SH-SY5Y (cell line): Measurements from ENCODE around the gene NTM.

Experiments used
- GATA2 ChIP-seq: IDR thresholded peaks from 2 replicates; pipeline ENCODE4 v1.6.1; 2011; ENCODE audit warnings: mild to moderate bottlenecking, low read depth, low read length
- GATA3 ChIP-seq: IDR thresholded peaks from 2 replicates; pipeline ENCODE4 v1.6.1; 2011; ENCODE audit warnings: low read depth, mild to moderate bottlenecking, low read length, moderate library complexity

The NTM gene

GRCh38 chr11:132122735-132123134 is 752.3 kb downstream of the NTM start:
- no peak for TF ChIP-seq GATA3
- no peak for TF ChIP-seq GATA2

DNA sequence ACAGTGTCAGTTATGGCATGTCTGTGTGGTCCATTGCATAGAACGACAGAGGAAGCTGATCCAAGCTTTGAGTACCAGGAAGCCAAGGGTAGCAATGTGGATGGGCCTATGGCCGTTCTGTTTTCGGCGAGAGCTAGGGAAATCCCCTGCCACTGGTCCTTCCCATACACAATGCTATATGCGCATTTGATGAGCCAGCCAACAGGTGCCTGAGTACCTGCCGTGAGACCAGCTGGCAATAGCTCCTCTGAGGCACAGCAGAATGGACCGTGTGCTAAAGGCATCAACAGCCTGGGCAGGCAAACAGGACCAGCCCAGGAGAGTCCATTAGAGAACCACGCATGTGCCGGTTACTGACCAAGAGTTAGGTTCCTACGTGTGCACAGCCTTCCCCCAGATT is 753.0 kb downstream of the NTM start:
- TF ChIP-seq GATA3: no peak
- no peak for TF ChIP-seq GATA2

DNA sequence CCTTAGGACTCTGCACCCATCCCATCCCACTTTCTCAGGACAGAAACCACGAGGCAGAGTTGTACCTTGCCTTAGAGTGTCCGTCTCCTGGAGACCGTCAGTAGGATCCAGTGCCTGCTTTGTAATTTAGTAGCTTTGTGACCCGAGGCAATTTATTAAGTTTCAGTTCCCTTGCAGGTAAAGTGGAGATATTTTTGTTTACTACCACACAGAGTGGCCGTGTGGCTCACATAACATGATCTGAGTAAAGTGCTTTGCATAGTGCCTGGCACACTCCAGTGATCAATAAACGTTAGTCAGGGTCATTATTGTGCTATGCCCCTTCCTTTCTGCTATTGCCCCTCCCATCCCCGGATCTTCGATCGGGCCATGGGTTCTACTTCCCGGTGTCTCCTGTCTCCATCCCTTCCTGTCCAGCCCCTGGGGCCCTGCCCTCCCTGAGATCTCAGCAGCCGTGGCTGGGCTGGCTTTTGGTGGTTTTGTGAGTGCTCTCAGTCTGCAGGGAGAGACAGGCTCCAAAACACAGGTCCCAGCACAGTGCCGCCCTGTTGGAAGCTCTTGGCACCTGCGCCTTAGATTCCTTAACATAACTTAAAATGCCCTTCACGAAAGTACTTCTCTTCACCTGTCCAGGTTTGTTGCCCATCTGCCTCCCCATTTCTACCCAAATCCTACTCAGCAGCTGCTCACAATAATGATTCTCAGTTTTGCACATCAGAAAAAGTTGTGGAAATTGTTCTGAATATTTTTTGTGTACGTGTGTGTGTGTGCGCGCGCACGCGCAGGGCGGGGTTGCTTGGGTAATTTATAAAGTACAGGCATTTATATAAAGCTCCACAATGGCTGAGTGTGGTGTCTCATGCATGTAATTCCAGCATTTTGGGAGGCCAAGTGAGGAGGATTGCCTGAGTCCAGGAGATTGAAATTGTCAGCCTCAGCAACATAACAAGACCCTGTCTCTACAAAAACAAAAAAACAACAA is 753.7 kb downstream of the NTM start:
- TF ChIP-seq GATA3: no peak
- TF ChIP-seq GATA2: no peak

- TF ChIP-seq GATA3 (no peak), GATA2 (no peak)
Measured at GRCh38 chr11:132125988-132126871, 755.8 kb downstream of the NTM start.

- no peak for TF ChIP-seq GATA2
- no peak for TF ChIP-seq GATA3
Measured at GRCh38 chr11:132126973-132127899, 756.8 kb downstream of the NTM start.

DNA sequence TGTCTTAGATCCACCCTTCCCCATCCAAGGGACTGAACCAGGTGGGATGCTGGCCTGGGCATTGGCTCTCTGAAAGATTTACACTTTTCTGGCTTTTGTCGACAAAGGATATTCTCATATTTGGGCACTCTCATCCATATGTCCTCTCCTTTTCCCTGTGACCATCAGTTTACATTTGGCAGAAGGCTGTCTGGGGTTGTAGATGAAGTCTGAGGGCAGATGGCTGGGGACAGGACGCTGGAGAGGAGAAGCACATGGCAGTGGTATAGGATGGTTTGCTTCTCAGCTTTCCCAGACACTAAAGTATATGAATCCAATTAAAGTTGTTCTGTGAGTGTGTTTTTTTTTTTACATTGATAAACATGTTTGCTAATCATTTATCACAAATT is 757.5 kb downstream of the NTM start:
- no peak for TF ChIP-seq GATA2
- TF ChIP-seq GATA3: no peak

DNA sequence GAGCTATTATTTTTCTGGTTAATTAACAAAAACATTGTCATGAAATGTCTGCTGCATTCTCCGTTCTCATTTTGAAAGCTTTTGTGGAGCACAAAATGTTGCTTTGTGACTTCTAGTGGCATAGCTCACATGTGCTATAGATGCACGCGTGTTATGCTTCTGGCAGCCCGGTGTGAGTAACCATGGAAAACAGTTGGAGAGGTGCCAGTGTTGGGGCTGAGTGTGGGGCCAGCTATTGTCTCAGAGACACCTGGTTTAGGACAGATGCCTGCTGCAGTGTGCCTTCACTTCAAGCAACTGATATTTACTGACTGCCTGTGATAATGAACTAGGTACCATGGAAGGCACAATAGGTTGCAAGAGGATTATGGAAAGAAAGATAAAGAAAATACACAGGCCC is 760.6 kb downstream of the NTM start:
- TF ChIP-seq GATA2: no peak
- no peak for TF ChIP-seq GATA3

- TF ChIP-seq GATA2 (no peak), GATA3 (no peak)
Measured at GRCh38 chr11:132131961-132132360, 761.5 kb downstream of the NTM start.

DNA sequence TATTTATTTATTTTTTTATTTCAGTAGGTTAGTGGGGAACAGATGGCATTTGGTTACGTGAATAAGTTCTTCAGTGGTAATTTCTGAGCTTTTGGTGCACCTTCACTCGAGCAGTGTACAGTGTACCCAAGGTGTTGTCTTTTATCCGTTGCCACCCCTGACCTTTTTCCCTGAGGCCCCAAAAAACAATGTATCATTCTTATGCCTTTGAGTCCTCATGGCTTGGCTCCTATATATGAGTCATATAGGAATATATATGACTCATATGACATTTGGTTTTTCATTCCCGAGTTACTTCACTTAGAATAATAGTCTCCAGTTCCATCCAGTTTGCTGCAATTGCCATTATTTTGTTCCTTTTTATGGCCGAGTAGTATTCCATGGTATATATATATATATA is 763.9 kb downstream of the NTM start:
- no peak for TF ChIP-seq GATA2
- TF ChIP-seq GATA3: no peak

DNA sequence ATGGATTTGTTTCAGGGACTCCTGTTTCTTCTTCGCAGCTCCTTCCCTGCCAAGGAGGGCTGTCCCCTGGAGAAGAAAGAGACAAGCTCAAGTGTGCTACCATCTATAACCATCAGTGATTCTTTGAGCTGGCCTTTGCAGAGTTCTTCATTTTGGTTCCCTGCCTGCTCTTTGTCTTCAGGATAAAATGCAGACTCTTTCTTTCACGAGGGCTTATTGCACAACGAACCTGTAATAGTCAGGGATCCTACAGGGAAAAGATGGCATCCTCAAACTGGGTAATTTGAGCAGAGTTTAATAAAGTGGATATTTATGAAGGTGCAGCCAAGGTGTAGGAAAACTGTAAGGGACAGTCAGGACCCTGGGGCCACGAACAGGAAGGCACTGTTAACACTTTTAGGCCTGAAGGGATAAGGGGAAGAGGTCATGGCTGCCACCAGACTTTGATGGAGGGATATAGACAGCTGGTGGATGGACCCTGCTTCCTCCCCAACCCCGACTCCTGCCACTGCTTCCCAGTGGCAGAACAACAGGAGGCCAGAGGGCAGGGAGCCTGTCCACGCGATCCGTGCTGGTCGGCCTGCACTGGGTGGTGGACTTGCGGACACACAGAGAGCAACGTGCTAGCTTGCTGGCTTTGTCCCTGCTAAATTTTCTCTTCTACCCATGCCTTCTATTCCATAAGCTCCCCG is 767.0 kb downstream of the NTM start:
- no peak for TF ChIP-seq GATA2
- TF ChIP-seq GATA3: no peak

DNA sequence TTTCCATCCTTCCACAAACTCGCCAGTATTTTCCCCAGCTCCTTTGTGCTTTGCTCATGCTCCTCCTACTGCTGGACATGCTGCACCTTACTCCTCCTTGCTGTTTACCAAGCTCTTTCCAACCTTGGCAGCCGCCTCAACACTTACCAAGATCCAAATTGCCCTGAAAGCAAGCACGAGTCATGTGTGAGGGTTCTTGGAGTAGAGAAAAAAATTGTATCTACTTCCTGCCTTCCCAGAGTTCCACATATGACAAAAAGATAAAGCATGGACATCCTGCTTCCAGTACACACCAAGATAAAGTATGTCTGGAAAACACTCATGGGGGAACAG is 767.5 kb downstream of the NTM start:
- TF ChIP-seq GATA2 (no peak), GATA3 (no peak)

DNA sequence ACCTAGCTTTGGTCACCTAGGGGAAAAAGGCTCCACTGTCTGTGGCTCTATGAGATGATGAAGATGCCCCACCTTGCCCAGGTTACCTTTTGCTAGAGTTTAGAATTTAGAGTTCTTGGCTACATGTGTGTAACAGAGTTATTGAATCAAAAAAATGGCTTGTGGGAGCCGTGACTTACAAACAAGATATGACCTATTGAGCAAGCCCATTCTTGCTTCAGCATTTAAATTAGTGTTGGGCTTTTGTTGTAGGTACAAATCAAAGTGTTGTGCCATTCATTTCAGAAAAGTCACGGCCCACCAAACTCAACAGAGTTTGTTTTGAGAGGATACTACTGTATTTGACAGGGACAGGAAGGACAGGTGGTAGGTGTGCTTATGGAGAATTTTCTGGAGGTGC is 768.8 kb downstream of the NTM start:
- TF ChIP-seq GATA2 (no peak), GATA3 (no peak)

DNA sequence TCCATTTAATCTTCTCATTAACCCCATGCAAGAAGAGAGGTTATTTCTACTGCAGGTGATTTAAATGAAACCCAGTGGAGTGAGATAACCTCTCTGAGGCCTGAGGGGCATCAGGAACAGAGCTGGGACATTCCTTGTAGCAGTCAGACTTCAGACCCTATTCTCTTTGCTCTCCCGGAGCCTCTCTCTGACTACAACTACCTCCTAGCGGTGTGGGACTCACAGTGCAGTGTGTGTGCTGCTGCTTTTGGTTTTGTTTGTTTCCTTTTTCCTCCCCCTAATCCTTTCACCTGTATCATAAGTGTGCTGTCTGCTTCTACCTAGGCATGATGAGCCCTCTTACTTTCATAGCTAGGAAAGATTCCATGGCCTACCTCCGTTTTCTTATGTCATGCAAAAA is 769.6 kb downstream of the NTM start:
- TF ChIP-seq GATA2 (no peak), GATA3 (no peak)

GRCh38 chr11:132142121-132142520 is 771.7 kb downstream of the NTM start:
- TF ChIP-seq GATA2 (no peak), GATA3 (no peak)
